Neutrophil (primary cell): ENCODE measurements around the gene IFRD1.

Source experiments
- H3K27ac ChIP-seq: fragments of 200-600 bp; sonication (generic); 2 replicates; pipeline ENCODE4 v1.5.1; 2016; ENCODE audit warnings: mild to moderate bottlenecking, moderate library complexity
- H3K27me3 ChIP-seq: fragments of 200-600 bp; sonication (generic); 2 replicates; pipeline ENCODE4 v1.6.0; 2016; ENCODE audit warnings: mild to moderate bottlenecking
- H3K36me3 ChIP-seq: fragments of 200-600 bp; sonication (generic); 2 replicates; pipeline ENCODE4 v1.5.1; 2017
- H3K4me1 ChIP-seq, 2 experiments: fragments of 200-600 bp in 1 of 2; sonication (generic) in 1 of 2; 1 replicate in 1 of 2; 2 replicates in 1 of 2; pipeline versions ENCODE4 v1.5.1 to v1.6.1; 2013 to 2016; ENCODE audit warnings: low read depth in 1 of 2, low read length in 1 of 2, mild to moderate bottlenecking in 1 of 2, moderate library complexity in 1 of 2; ENCODE audit not compliant: control insufficient read depth in 1 of 2, insufficient read depth in 1 of 2
- H3K4me3 ChIP-seq, 2 experiments: fragments of 200-600 bp in 1 of 2; sonication (generic) in 1 of 2; 1 replicate in 1 of 2; 2 replicates in 1 of 2; pipeline ENCODE4 v1.5.1; 2013 to 2016; ENCODE audit warnings: low read depth in 1 of 2, low read length in 1 of 2, mild to moderate bottlenecking in 1 of 2, moderate library complexity in 1 of 2
- H3K9me3 ChIP-seq: fragments of 200-600 bp; sonication (generic); 2 replicates; pipeline ENCODE4 v1.5.1; 2016
- TF ChIP-seq, protein P1 (sequence below): fragments of 200-600 bp; sonication (generic); IDR thresholded peaks from 2 replicates; pipeline ENCODE4 v1.5.1; 2016; ENCODE audit warnings: antibody characterized with exemption

Gene IFRD1

DNA sequence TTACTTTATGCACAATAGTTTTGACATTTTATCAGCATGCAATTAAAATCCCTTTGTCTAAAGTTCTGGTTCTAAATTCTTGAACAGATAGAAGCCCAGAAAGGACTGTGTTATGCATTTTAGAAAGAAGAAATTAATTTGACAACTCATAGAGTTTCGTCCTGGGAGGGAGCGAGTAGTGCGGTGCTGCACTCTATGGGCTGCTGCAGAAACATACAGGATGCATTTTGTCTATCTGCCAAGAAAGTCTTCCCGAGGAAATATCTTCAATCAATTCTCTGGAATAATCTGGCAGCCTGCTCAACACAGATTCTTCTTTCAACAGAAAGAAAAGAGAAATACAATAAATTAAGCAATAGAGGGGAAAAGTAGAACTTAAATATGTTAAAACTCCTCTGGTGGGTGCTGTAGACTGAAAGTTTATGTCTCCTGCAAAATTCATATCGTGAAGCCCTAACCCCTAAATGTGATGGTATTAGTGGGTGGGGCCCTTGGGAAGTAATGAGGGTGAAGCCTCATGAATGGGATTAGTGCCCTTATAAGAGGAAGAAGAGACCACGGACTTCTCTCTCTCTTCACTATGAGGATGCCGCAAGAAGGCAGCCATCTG, 39.0 kb upstream of the IFRD1 start:
- Histone ChIP-seq H3K4me3 (no peak overlapping the region), H3K4me1 (peaks cover 18 to 26% of the 10 kb centered on the region in 2 experiments), H3K36me3 (no peaks in the 10 kb centered on the region), H3K27ac (peak overlapping the region; percentile 3), H3K9me3 (no peaks in the 10 kb centered on the region), H3K27me3 (peaks cover 9% of the 10 kb centered on the region)
- TF ChIP-seq, protein P1, sequence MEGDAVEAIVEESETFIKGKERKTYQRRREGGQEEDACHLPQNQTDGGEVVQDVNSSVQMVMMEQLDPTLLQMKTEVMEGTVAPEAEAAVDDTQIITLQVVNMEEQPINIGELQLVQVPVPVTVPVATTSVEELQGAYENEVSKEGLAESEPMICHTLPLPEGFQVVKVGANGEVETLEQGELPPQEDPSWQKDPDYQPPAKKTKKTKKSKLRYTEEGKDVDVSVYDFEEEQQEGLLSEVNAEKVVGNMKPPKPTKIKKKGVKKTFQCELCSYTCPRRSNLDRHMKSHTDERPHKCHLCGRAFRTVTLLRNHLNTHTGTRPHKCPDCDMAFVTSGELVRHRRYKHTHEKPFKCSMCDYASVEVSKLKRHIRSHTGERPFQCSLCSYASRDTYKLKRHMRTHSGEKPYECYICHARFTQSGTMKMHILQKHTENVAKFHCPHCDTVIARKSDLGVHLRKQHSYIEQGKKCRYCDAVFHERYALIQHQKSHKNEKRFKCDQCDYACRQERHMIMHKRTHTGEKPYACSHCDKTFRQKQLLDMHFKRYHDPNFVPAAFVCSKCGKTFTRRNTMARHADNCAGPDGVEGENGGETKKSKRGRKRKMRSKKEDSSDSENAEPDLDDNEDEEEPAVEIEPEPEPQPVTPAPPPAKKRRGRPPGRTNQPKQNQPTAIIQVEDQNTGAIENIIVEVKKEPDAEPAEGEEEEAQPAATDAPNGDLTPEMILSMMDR, result no peak

DNA sequence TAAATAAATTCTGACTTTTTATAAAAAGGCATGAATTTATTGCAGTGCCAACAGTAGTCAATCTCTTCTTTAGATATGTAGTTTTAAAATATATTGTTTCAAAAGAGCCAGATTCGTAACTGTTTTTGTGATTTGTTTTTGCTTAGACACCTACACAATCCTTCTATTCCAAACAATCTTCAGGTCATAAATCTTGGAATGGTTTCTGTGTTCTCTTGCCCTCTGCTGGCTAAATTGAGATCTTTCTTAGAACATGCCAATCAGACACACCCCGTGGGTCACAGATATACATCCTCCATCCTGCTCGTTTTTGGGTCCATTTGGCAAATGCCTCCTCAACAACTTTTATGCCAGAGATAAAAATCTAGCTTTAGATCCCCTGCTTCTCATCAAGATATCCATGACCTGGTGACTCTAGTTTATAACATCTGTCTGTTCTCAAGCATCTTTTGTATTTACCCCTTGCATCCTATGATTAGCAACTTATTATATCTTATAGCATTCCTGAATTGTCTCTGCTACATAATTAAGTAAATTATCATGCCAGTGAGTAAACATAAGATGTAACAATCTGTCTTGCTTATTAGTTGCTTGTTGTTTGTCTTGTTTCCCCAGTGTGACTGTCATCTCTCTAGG, 35.3 kb upstream of the IFRD1 start:
- peaks cover 9% of the 10 kb centered on the region for H3K27me3 ChIP-seq
- peaks cover 18 to 27% of the 10 kb centered on the region in 2 experiments for H3K4me1 ChIP-seq
- TF ChIP-seq, protein P1, result peak; percentile 50
- H3K27ac ChIP-seq, result peak overlapping the region; percentile 70
- no peaks in the 10 kb centered on the region for H3K36me3 ChIP-seq
- H3K9me3 ChIP-seq, result no peaks in the 10 kb centered on the region
- H3K4me3 ChIP-seq, result no peak overlapping the region

DNA sequence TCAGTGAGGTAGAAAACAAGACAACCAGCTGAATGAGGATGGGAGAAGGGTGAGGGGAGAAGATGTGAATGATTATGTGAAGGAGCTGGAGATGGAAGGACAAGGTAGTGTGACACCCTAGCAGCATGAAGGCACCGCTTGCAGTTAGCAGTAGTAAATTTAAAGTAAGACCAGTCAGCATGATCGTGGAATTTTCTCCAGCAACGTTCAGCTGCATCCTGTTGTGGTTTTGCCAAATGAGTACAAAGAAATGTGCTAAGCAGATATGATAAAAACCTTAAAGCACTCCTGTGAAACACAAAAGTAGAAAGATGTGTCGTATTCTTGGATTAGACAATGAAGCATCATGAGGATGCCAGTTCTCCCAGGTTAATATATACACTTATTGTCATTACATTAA, 34.1 kb upstream of the IFRD1 start:
- H3K36me3 ChIP-seq, result no peaks in the 10 kb centered on the region
- H3K27ac ChIP-seq, result peak overlapping the region; percentile 70
- no peak overlapping the region for H3K4me3 ChIP-seq
- H3K4me1 ChIP-seq, result peaks cover 29 to 35% of the 10 kb centered on the region in 2 experiments
- H3K27me3 ChIP-seq, result peaks cover under 1% of the 10 kb centered on the region
- H3K9me3 ChIP-seq, result no peaks in the 10 kb centered on the region
- TF ChIP-seq, protein P1, result no peak

DNA sequence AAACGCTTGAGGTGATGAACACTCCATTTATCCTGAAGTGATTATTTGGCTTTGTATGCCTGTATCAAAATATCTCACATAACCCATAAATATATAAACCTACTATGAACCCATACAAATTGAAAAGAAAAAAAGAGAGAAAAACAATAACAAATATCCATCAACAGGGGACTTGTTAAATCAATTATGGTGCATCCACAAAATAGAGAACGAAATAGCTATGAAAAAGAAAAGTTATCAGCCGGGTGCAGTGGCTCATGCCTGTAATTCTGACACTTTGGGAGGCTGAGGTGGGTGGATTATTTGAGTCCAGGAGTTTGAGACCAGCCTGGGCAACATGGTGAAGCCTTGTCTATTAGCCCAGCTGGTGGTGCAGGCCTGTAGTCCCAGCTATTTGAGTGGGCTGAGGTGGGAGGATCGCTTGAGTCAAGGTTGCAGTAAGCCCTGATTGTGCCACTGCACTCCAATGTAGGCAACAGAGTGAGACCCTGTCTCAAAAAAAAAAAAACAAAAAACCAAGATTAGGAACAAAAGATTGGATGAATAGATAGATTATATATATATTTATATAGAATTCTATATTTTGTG, 30.6 kb upstream of the IFRD1 start:
- TF ChIP-seq, protein P1, result no peak
- no peak overlapping the region for H3K27ac ChIP-seq
- no peaks in the 10 kb centered on the region for H3K36me3 ChIP-seq
- H3K4me1 ChIP-seq, result peaks cover 57 to 62% of the 10 kb centered on the region in 2 experiments
- no peaks in the 10 kb centered on the region for H3K9me3 ChIP-seq
- H3K27me3 ChIP-seq, result no peaks in the 10 kb centered on the region
- no peak overlapping the region for H3K4me3 ChIP-seq

DNA sequence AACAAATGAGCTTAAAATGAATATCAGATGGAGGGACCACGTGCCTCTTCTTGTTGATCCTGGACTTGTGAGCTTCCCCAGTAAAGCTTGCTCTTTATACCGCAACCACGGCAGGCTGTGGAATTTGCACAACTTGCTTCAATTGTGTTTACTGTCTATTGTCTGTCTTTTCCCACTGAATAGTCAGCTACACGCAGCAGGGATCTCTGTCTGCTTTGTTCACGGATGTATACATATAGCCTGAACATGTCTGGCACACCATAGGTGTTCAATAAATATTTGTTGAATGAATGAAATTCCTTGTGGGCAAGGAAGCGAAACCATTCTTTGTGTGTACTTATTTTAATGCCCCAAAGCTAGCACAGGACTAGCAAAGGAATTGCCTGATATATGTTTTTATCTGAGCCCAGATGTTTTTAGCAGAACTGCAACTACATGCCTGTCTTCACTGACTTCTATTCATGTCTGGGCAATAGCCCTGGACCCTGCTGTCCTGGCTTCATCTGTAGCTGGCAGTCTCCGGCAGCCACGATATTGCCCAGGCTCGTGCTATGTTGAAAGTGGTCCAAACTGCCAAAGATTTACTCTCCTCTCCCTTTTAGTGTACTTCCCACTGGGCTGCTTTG, 29.9 kb upstream of the IFRD1 start:
- no peaks in the 10 kb centered on the region for H3K9me3 ChIP-seq
- H3K36me3 ChIP-seq, result no peaks in the 10 kb centered on the region
- peaks cover 58 to 63% of the 10 kb centered on the region in 2 experiments for H3K4me1 ChIP-seq
- H3K4me3 ChIP-seq, result no peak overlapping the region
- TF ChIP-seq, protein P1, result no peak
- H3K27ac ChIP-seq, result peak overlapping the region; percentile 97
- H3K27me3 ChIP-seq, result no peaks in the 10 kb centered on the region
